Neural cell (in vitro differentiated cells): ENCODE results near the gene STXBP5. TPM values are rescaled to one million over a fixed set of nuclear protein-coding genes. Genes with fewer than 3 reads are reported as not detected.

Source experiments
- H2AFZ ChIP-seq: fragments of 200-600, 300-800 bp; sonication (generic), shearing (Covaris generic); 2 replicates; pipeline ENCODE4 v1.6.0; 2014; ENCODE audit warnings: low read depth, mild to moderate bottlenecking, antibody characterized with exemption, low read length, moderate library complexity
- H3F3A ChIP-seq: fragments of 200-600 bp; shearing (Covaris generic); 2 replicates; pipeline ENCODE4 v1.6.1; 2016; ENCODE audit warnings: mild to moderate bottlenecking, moderate library complexity, mixed read lengths, antibody characterized with exemption, low read length; ENCODE audit not compliant: insufficient read depth, poor library complexity, severe bottlenecking
- H3K27ac ChIP-seq: fragments of 200-600, 300-800 bp; sonication (generic), shearing (Covaris generic); 2 replicates; pipeline ENCODE4 v1.5.1; 2014; ENCODE audit warnings: mild to moderate bottlenecking, low read length, moderate library complexity
- H3K27me3 ChIP-seq: fragments of 300-800, 200-600 bp; sonication (generic), shearing (Covaris generic); 2 replicates; pipeline ENCODE4 v1.6.0; 2014; ENCODE audit warnings: mild to moderate bottlenecking, low read depth, low read length, moderate library complexity; ENCODE audit not compliant: insufficient read depth
- H3K36me3 ChIP-seq: fragments of 300-800, 200-600 bp; sonication (generic), shearing (Covaris generic); 2 replicates; pipeline ENCODE4 v1.5.1; 2014; ENCODE audit warnings: mild to moderate bottlenecking, antibody characterized with exemption, low read length, moderate library complexity; ENCODE audit not compliant: insufficient read depth
- H3K4me2 ChIP-seq: fragments of 300-800, 200-600 bp; sonication (generic), shearing (Covaris generic); 2 replicates; pipeline ENCODE4 v1.6.0; 2014; ENCODE audit warnings: mild to moderate bottlenecking, low read length
- H3K4me3 ChIP-seq: fragments of 300-800, 200-600 bp; sonication (generic), shearing (Covaris generic); 2 replicates; pipeline ENCODE4 v1.5.1; 2014; ENCODE audit warnings: mild to moderate bottlenecking, low read length, moderate library complexity
- H3K79me2 ChIP-seq: fragments of 200-600 bp; shearing (Covaris generic); replicated peaks from 2 replicates; pipeline ENCODE4 v1.6.0; 2014; ENCODE audit warnings: mild to moderate bottlenecking, low read length, moderate library complexity; ENCODE audit not compliant: insufficient read depth
- H3K9ac ChIP-seq: fragments of 300-800, 200-600 bp; sonication (generic), shearing (Covaris generic); 2 replicates; pipeline ENCODE4 v1.6.1; 2016; ENCODE audit warnings: mild to moderate bottlenecking, low read length, mixed read lengths
- H3K9me2 ChIP-seq: fragments of 200-600 bp; shearing (Covaris generic); 2 replicates; pipeline ENCODE4 v1.6.1; 2016; ENCODE audit warnings: mild to moderate bottlenecking, low read length, mixed read lengths; ENCODE audit not compliant: insufficient read depth
- H3K9me3 ChIP-seq: fragments of 200-600, 300-800 bp; sonication (generic), shearing (Covaris generic); 2 replicates; pipeline ENCODE4 v1.6.1; 2016; ENCODE audit warnings: mild to moderate bottlenecking, mixed run types, low read length, moderate library complexity, mixed read lengths
- H4K20me1 ChIP-seq: fragments of 200-600 bp; shearing (Covaris generic); 2 replicates; pipeline ENCODE4 v1.6.1; 2016; ENCODE audit warnings: mild to moderate bottlenecking, mixed run types; ENCODE audit not compliant: insufficient read depth
- CTCF ChIP-seq: fragments of 450-650 bp; IDR thresholded peaks from 2 replicates; pipeline ENCODE4 v1.5.1; 2014; ENCODE audit warnings: antibody characterized with exemption, mild to moderate bottlenecking, moderate library complexity; ENCODE audit not compliant: poor library complexity, severe bottlenecking
- EP300 ChIP-seq: fragments of 450-650 bp; conservative IDR thresholded peaks from 2 replicates; pipeline ENCODE4 v1.6.1; 2014; ENCODE audit warnings: antibody characterized with exemption, mild to moderate bottlenecking, moderate library complexity; ENCODE audit not compliant: poor library complexity, severe bottlenecking
- EZH2 ChIP-seq: fragments of 200-600, 300-800 bp; shearing (Covaris generic), sonication (generic); IDR thresholded peaks from 2 replicates; pipeline ENCODE4 v1.6.1; 2014; ENCODE audit warnings: antibody characterized with exemption, low read length, borderline replicate concordance, mild to moderate bottlenecking; ENCODE audit not compliant: insufficient read depth, poor library complexity, severe bottlenecking
- MXI1 ChIP-seq: fragments of 450-650 bp; conservative IDR thresholded peaks from 2 replicates; pipeline ENCODE4 v1.6.1; 2014; ENCODE audit warnings: antibody characterized with exemption, mild to moderate bottlenecking; ENCODE audit not compliant: poor library complexity, severe bottlenecking
- POLR2AphosphoS5 ChIP-seq: IDR thresholded peaks from 2 replicates; pipeline ENCODE4 v1.6.1; 2012
- RAD21 ChIP-seq: fragments of 450-650 bp; conservative IDR thresholded peaks from 2 replicates; pipeline ENCODE4 v1.6.1; 2014; ENCODE audit warnings: antibody characterized with exemption, mild to moderate bottlenecking, moderate library complexity
- REST ChIP-seq: IDR thresholded peaks from 2 replicates; pipeline ENCODE4 v1.6.1; 2012; ENCODE audit warnings: borderline replicate concordance
- SMC3 ChIP-seq: fragments of 450-650 bp; conservative IDR thresholded peaks from 2 replicates; pipeline ENCODE4 v1.6.1; 2014; ENCODE audit warnings: antibody characterized with exemption, mild to moderate bottlenecking, moderate library complexity; ENCODE audit not compliant: poor library complexity
- TAF1 ChIP-seq: IDR thresholded peaks from 2 replicates; pipeline ENCODE4 v1.6.1; 2012; ENCODE audit warnings: low read depth
- polyA plus RNA-seq: library from polyadenylated mRNA; depleted of rRNA; stranded (reverse); fragments of >200 nt; gene quantifications from 2 replicates; pipeline ENCODE4 v1.2.3, GENCODE V29; 2014

STXBP5 gene
- polyA plus RNA-seq, 1 donor from 2014 or later = 56.4 TPM

GRCh38 chr6:147331401-147331800 lies 127.2 kb downstream of the STXBP5 start:
- H3K79me2 ChIP-seq = no peaks in the 10 kb centered on the region
- no peaks in the 10 kb centered on the region for H4K20me1 ChIP-seq
- TF ChIP-seq RAD21 (no peak), SMC3 (no peak), MXI1 (no peak), POLR2AphosphoS5 (no peak), CTCF (no peak), EP300 (no peak), REST (no peak), TAF1 (no peak), EZH2 (no peak)
- H3K9ac ChIP-seq = no peak overlapping the region
- no peaks in the 10 kb centered on the region for H3K9me3 ChIP-seq
- H3K27me3 ChIP-seq = no peaks in the 10 kb centered on the region
- H2AFZ ChIP-seq = no peak overlapping the region
- no peaks in the 10 kb centered on the region for H3K9me2 ChIP-seq
- H3K27ac ChIP-seq = no peak overlapping the region
- H3F3A ChIP-seq = no peaks in the 10 kb centered on the region
- H3K4me3 ChIP-seq = no peak overlapping the region
- no peak overlapping the region for H3K4me2 ChIP-seq
- H3K36me3 ChIP-seq = peaks cover 19% of the 10 kb centered on the region

- Histone ChIP-seq H3K9me2 (no peaks in the 10 kb centered on the region), H4K20me1 (no peaks in the 10 kb centered on the region), H3K27ac (no peak overlapping the region), H3K79me2 (no peaks in the 10 kb centered on the region), H3F3A (no peaks in the 10 kb centered on the region), H3K9ac (no peak overlapping the region), H3K36me3 (no peaks in the 10 kb centered on the region), H3K4me2 (no peak overlapping the region), H3K4me3 (no peak overlapping the region), H3K27me3 (no peaks in the 10 kb centered on the region), H2AFZ (no peak overlapping the region), H3K9me3 (no peaks in the 10 kb centered on the region)
- no peak for TF ChIP-seq MXI1
Observed at GRCh38 chr6:147337921-147338320, 133.7 kb downstream of the STXBP5 start.

- H3K27me3 ChIP-seq = no peaks in the 10 kb centered on the region
- no peak for TF ChIP-seq EZH2
- no peak for TF ChIP-seq SMC3
- TF ChIP-seq RAD21 = no peak
- TF ChIP-seq EP300 = no peak
- no peak for TF ChIP-seq REST
- no peak for TF ChIP-seq CTCF
- no peak for TF ChIP-seq MXI1
- TF ChIP-seq POLR2AphosphoS5 = no peak
- no peak for TF ChIP-seq TAF1
Observed at GRCh38 chr6:147341486-147341885, 137.3 kb downstream of the STXBP5 start.

More at GRCh38 chr6:147341486-147341885, 137.3 kb downstream of the STXBP5 start:
- Histone ChIP-seq H3F3A (no peaks in the 10 kb centered on the region), H3K9me2 (no peaks in the 10 kb centered on the region), H3K27ac (no peak overlapping the region), H3K36me3 (peaks cover 10% of the 10 kb centered on the region), H4K20me1 (no peaks in the 10 kb centered on the region), H3K9me3 (no peaks in the 10 kb centered on the region), H3K4me2 (no peak overlapping the region), H2AFZ (no peak overlapping the region), H3K4me3 (no peak overlapping the region), H3K79me2 (no peaks in the 10 kb centered on the region), H3K9ac (no peak overlapping the region)
